Adrenal gland (tissue), 12 donors: ENCODE results near the gene KCNAB2. TPM values are rescaled to one million over a fixed set of nuclear protein-coding genes. Genes with fewer than 3 reads are reported as not detected.

ENCODE experiments used
- DNase-seq, 7 donors: peaks; one replicate each; pipeline ENCODE4 v3.0.0-alpha.2; 2019 to 2020
- H3K27ac ChIP-seq, 5 donors: fragments of 200-600 bp; sonication (generic) in 4 of 5; 1 replicate in 3 of 5; 2 replicates in 2 of 5; pipeline versions ENCODE4 v1.5.1 to v1.8.0; 2016 to 2020; ENCODE audit warnings: mild to moderate bottlenecking in 1 of 5
- H3K27me3 ChIP-seq: fragments of 200-600 bp; 2 replicates; pipeline ENCODE4 v1.8.0; 2021
- H3K36me3 ChIP-seq, 2 donors: fragments of 200-600 bp; replicated peaks in 1 of 2; 1 replicate in 1 of 2; 2 replicates in 1 of 2; pipeline versions ENCODE4 v1.5.1 to v1.8.0; 2018 to 2022
- H3K4me1 ChIP-seq, 2 donors: fragments of 200-600 bp; replicated peaks in 1 of 2; 1 replicate in 1 of 2; 2 replicates in 1 of 2; pipeline versions ENCODE4 v1.5.1 to v1.8.0; 2018 to 2021
- H3K4me3 ChIP-seq, 4 donors: fragments of 200-600 bp; sonication (generic) in 3 of 4; one replicate each; pipeline ENCODE4 v1.5.1; 2016 to 2018
- H3K9me3 ChIP-seq, 3 donors: fragments of 200-600 bp; sonication (generic) in 1 of 3; replicated peaks in 1 of 3; 1 replicate in 2 of 3; 2 replicates in 1 of 3; pipeline versions ENCODE4 v1.5.1 to v1.8.0; 2016 to 2021
- POLR2A ChIP-seq, 2 donors: fragments of 450-650 bp; IDR thresholded peaks; one replicate each; pipeline ENCODE4 v1.6.1; 2017; ENCODE audit warnings: antibody characterized with exemption in 2 of 2, mild to moderate bottlenecking in 2 of 2, moderate library complexity in 1 of 2
- WGBS, 4 donors: extraction: QIAGEN DNeasy Blood & Tissue Kit in 2 of 4; methylation state at CpG; one replicate each; pipeline versions ENCODE4 v1.1.5 to v1.1.7; 2013 to 2017; 5-methylcytosine and 5-hydroxymethylcytosine counted together
- intact Hi-C, 2 donors: fragments of 100-400 bp; cut with DNase I; formaldehyde crosslinking; loops; one replicate each; pipeline versions ENCODE4 v1.14.1 to v1.15.0; 2022 to 2023
- polyA plus RNA-seq, 3 donors: library from polyadenylated mRNA; stranded (reverse); fragments of 200-250 nt in 2 of 3; fragments of 350-450 nt in 1 of 3; fragmentation: Illumina TruSeq in 1 of 3; extraction: RNeasy Lipid Tissue Mini Kit (QIAGEN cat#74804) in 1 of 3; gene quantifications; one replicate each; pipeline ENCODE4 v1.2.3, GENCODE V29; 2013 to 2014
- total RNA-seq, 9 donors: library from RNA; depleted of rRNA in 4 of 9; stranded (reverse); fragments of >200 nt in 4 of 9; fragments of 120-200 nt in 1 of 9; fragmentation: NEBNext Ultra II Directional in 1 of 9; extraction: Animal tissue kit (Norgen Biotek cat#: 25700) in 1 of 9; gene quantifications; one replicate each; pipeline versions ENCODE4 v1.1.0 to v1.2.4, GENCODE V29; 2013 to 2023
- TF ChIP-seq, protein P1 (sequence below), 6 experiments: fragments of 450-650 bp in 4 of 6; fragments of 200-600 bp in 2 of 6; sonication (generic) in 1 of 6; IDR thresholded peaks; 1 replicate in 5 of 6; 2 replicates in 1 of 6; pipeline versions ENCODE4 v1.5.1 to v1.8.0; 2016 to 2021; ENCODE audit warnings: antibody characterized with exemption in 6 of 6, mild to moderate bottlenecking in 2 of 6, moderate library complexity in 1 of 6
- donor health status: healthy with polysubstance abuse.
- donor health status: Bipolar disorder and iron deficiency.
- donor health status: DM: yes; HTN: yes; CAD: no.
- donor health status: DM: no; HTN: no; CAD: no.
- donor health status: DM: no; HTN: no; CAD: no.
- donor health status: DM: yes; HTN: yes; CAD: no.

Gene KCNAB2
- total and polyA plus RNA-seq, 12 donors, result 2.2 to 48.0 (median 16.8) TPM

GRCh38 chr1:6099787-6100765 is 54.4 kb downstream of the KCNAB2 start:
- Histone ChIP-seq H3K27me3 (peaks cover 3% of the 10 kb centered on the region), H3K4me3 (no peak overlapping the region), H3K9me3 (no peaks in the 10 kb centered on the region), H3K4me1 (no peaks in the 10 kb centered on the region), H3K36me3 (no peaks in the 10 kb centered on the region), H3K27ac (no peak overlapping the region)
- TF ChIP-seq POLR2A (IDR thresholded peaks at IDR 0.05), result no peak
- TF ChIP-seq, protein P1, sequence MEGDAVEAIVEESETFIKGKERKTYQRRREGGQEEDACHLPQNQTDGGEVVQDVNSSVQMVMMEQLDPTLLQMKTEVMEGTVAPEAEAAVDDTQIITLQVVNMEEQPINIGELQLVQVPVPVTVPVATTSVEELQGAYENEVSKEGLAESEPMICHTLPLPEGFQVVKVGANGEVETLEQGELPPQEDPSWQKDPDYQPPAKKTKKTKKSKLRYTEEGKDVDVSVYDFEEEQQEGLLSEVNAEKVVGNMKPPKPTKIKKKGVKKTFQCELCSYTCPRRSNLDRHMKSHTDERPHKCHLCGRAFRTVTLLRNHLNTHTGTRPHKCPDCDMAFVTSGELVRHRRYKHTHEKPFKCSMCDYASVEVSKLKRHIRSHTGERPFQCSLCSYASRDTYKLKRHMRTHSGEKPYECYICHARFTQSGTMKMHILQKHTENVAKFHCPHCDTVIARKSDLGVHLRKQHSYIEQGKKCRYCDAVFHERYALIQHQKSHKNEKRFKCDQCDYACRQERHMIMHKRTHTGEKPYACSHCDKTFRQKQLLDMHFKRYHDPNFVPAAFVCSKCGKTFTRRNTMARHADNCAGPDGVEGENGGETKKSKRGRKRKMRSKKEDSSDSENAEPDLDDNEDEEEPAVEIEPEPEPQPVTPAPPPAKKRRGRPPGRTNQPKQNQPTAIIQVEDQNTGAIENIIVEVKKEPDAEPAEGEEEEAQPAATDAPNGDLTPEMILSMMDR (IDR thresholded peaks at IDR 0.05), result no peak
- no peak for DNase-seq
- WGBS, 4 donors, result 67 to 80% (median 73%) methylated on average over 6 to 27 of the region's 27 CpGs
- intact Hi-C loops, result loop anchor here in 1 of 2 donors (10.0 kb wide), 1 partner anchor 65 kb away; no protein-coding TSS in a partner anchor

DNA sequence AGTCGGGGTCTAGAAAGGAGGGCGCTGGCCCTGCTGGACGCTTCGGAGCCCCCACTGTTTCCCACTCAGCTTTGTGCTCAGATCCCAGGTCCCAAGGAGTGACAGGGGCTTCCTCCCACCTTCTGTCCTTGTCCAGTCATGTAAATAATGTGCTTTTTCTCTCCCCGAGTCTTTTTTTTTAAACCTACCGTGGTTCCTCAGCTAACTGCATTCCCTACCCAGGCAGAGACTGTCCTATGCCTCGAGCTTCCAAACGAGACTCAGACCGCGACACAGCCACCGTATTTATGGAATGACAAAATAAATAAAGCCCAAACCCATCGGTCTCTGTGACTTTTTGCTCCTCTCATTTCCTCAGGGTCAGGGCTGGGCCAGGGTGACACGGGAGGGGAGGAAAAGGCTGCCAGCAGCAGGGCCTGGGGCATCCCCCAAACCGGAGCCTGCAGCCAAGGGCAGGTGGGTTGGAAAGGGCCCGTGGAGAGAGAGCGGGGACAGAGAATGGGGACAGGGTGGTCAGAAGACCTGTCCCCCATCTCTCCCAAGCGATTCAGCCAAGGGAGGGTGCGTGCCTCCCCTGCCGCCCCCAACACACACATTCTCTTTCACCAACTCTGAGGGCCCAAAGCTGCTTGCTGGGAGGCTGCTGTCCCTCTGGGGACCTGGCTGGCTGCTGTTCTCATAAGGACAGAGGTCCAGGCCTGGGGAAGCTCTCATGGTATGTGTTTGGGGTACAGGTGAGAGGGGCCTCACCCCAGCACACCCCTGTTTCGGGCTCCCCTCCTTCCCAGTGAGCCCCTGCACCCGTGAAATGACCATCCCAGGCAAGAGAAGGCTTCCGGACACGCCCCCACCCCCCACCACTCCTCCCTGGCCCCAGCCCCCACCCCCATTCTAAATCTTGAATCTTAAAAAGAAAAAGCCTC is 55.4 kb downstream of the KCNAB2 start:
- Histone ChIP-seq H3K4me1 (no peaks in the 10 kb centered on the region), H3K9me3 (no peaks in the 10 kb centered on the region), H3K4me3 (no peak overlapping the region), H3K36me3 (no peaks in the 10 kb centered on the region), H3K27ac (no peak overlapping the region), H3K27me3 (peaks cover 3% of the 10 kb centered on the region)
- no peak for DNase-seq
- TF ChIP-seq, protein P1 (IDR thresholded peaks at IDR 0.05), result no peak
- no peak for TF ChIP-seq POLR2A (IDR thresholded peaks at IDR 0.05)
- 46 to 60% (median 57%) methylated on average over 19 to 23 of the region's 23 CpGs for WGBS, 4 donors
- intact Hi-C loops, result no loop called here

DNA sequence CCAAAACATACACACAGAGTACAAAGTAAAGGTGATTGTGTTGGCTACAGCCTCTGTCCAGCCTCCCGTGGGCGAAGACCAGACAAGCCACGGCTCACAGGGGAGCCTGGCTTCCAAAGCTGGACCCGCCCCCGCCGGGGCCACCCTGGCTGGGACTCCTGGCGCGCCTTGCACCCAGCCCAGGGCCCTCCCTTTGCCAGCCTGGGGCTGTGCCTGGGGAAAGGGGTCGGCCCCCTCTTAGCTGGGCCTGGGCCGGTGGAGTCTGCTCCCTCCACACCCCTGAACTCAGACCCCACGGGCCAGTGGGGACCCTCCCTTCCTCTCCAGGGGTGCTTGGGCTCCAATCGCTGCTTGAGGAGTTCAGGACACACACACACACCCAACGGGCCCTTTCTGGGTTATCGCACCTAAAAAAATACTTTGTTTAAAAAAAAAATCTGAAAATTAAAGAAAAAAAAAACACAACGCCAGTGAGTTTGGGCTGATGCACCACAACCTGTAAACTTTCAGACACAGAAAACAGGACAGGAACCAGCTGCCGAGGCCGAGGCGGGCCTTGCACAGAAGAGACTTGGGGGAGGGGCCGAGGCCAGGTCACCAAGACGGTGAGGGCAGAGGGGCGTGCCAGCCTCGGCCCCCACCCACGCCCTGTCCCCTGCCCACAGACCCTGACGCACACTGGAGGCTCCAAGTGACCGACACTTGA is 56.3 kb downstream of the KCNAB2 start:
- Histone ChIP-seq H3K9me3 (no peaks in the 10 kb centered on the region), H3K27ac (no peak overlapping the region), H3K4me3 (no peak overlapping the region), H3K27me3 (peaks cover 3% of the 10 kb centered on the region), H3K4me1 (no peaks in the 10 kb centered on the region), H3K36me3 (no peaks in the 10 kb centered on the region)
- intact Hi-C loops, result no loop called here
- DNase-seq, result no peak
- 55 to 64% (median 61%) methylated on average over 15 to 25 of the region's 25 CpGs for WGBS, 4 donors
- no peak for TF ChIP-seq POLR2A (IDR thresholded peaks at IDR 0.05)
- TF ChIP-seq, protein P1 (IDR thresholded peaks at IDR 0.05), result no peak
